ENCODE data around the gene TAF5L.
A peak's percentile ranks its signal among the peaks of the same experiment; 100 is the strongest.
"Not testable (repeated sequence)": the region's sequence is repeated elsewhere in the genome, so short reads cannot be mapped to it uniquely, and the experiment has no call there.

TAF5L gene

GRCh38 chr1:229608590-229608989, 17.3 kb downstream of the TAF5L start:
- no peak for DNase-seq

- DNase-seq = no peak
Measured at GRCh38 chr1:229607370-229607769, 18.6 kb downstream of the TAF5L start.

GRCh38 chr1:229603371-229604005, 22.4 kb downstream of the TAF5L start:
- DNase-seq = no peak

DNA sequence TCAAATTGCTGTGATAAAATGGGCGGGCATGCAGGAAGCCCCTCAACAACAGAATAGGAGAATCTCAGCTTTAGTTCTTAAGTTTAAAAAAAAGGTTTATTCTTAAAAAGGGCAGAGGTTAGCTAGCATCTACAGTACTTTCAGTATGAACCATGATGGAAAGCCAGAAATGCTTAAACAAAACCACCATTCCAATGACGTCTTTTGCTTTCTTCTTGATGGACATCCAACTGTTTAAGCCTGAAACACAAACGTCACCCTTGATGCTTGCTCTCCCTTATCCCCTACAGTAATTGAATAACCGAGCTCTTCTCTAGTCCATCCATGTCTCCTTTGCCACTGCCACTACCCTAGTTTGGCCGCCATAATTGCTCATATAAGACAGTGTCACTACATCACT, 25.7 kb downstream of the TAF5L start:
- no peak for DNase-seq

- DNase-seq = no peak
Measured at GRCh38 chr1:229599218-229599954, 26.5 kb downstream of the TAF5L start.

- DNase-seq = no peak
Measured at GRCh38 chr1:229597877-229598276, 28.0 kb downstream of the TAF5L start.

GRCh38 chr1:229596925-229597699, 28.8 kb downstream of the TAF5L start:
- peak in 4 of 58 donors; percentile 4 to 28 (median 20) for DNase-seq

DNA sequence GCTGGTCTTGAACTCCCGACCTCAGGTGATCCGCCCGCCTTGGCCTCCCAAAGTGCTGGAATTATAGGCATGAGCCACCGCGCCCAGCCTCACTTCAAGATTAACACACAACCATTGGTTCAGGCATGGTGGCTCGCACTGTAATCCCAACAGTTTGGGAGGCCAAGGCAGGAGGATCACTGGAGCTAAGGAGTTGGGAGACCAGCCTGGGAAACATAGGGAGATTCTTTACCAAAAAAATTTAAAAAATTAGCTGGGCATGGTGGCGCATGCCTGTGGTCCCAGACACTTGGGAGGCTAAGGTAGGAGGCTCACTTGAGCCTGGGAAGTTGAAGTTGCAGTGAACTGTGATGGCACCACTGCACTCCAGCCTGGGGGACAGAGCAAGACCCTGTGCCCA, 30.0 kb downstream of the TAF5L start:
- DNase-seq = not testable (repeated sequence)

DNA sequence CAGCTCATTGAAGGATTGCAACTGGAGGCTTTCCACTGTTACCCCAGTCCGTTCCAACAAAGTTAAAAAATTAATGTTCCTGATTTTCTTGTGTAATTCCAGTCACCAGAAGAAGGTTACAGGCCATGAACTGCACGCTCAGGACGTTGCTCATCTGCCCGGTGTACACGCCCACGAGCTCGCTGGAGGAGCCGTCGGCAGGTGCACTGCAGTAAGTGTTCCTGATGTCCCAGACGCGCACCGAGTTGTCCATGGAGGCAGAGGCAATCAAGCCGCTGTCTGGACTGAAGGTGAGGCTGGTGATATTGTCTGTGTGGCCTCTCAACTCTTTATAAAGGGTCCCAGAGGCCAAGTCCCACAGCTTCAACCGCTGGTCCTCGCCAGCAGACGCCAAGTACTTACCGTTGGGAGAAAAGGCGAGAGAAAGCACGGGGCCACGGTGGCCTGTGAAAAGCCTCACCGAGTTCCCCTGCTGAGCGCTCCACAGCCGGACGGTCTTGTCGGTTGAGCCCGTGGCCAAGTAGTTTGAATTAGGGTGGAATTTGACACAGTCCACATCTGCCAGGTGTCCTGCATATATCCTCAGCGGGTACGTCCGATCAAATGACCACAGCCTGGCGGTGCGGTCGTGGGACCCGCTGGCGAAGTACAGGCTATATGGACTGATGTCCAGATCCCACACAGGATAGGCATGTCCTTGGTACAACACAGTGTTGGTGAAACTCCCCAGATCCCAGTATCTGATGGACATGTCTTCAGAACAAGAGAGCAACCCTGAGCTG, 31.5 kb downstream of the TAF5L start:
- no peak for DNase-seq

DNA sequence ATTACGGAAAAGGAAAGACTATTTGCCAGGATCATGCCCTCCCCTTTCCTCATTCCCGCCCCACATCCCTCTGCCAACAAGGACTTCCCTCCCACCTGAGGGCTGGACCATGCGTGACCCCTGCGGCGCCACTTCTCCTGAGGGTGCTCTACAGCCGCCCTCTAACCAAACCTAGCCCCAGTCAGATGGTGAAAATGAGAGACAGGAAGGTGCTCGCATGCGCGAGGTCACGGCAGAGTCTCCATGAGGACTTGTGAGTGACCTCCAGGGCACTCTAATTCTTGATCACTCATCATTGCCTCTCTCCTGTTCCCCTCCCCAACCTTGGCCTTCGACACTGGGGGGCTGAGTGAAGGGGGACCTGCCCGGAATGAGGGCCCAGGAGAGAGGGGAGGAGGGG, 32.1 kb downstream of the TAF5L start:
- DNase-seq = no peak

DNA sequence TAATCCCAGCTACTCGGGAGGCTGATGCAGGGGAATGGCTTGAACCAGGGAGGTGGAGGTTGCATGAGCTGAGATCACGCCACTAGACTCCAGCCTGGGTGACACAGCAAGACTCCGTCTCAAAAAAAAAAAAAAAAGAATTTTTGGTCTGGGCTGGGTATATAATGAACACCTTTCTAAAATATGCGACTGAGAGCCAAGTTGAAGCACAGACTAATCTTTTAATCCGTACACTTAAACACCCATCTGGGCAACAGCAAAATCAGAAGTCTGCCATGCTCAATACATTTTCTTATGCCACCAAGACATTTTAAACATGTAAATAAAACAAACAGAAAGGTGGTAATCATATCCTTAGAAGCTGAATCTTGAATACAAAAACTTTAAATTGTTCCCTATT, 35.8 kb downstream of the TAF5L start:
- DNase-seq = no peak

DNA sequence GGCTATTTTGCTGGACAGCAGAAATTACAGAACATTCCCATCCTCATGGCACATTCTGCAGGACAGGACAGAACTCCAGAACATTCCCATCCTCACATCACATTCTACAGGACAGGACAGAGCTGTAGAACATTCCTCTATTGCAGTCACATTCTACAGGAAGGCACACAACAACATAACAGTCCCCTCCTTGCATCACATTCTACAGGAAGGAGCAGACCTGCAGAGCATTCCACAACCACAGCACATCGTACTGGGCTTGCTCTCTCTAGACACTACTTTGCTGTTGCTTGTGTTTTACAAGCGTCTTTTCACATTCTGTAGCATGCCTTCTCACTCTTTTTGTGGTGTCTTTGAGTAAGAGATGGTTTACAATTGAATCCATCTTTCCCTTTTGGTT, 40.6 kb downstream of the TAF5L start:
- no peak for DNase-seq

DNA sequence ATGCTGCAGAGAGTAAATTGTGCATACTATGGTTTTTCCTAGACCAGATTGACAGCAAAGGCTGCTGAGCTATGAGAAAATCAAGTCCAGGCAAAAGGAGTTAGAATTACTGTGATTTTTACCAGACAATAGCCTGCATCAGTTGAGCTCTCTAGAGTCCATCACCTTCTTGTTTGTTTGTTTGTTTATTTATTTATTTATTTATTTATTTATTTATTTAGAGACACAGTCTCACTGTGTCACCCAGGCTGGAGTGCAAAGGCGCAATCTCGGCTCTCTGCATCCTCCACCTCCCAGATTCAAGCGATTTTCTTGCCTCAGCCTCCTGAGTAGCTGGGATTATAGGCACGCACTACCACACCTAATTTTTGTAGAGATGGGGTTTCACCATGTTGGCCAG, 43.2 kb downstream of the TAF5L start:
- DNase-seq = no peak

- peak in 16 of 58 donors; percentile 6 to 47 (median 14) for DNase-seq
Measured at GRCh38 chr1:229582011-229582694, 43.8 kb downstream of the TAF5L start.

DNA sequence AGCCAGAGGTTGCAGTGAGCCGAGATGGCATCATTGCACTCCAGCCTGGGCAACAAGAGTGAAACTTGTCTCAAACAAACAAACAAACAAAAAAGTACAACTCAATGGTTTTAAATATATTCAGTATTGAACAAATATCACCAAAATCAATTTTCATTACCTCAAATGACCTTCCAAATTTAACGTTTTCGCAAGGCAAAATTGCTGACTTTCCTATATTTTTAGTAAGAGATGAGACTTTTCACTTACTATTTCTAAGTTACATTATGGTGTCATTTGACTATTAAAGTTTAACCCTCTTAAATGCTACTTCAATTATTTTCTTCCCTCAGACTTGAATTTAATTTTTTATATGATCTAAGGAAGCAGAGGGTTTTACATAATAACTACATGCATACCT, 44.4 kb downstream of the TAF5L start:
- DNase-seq = no peak

DNA sequence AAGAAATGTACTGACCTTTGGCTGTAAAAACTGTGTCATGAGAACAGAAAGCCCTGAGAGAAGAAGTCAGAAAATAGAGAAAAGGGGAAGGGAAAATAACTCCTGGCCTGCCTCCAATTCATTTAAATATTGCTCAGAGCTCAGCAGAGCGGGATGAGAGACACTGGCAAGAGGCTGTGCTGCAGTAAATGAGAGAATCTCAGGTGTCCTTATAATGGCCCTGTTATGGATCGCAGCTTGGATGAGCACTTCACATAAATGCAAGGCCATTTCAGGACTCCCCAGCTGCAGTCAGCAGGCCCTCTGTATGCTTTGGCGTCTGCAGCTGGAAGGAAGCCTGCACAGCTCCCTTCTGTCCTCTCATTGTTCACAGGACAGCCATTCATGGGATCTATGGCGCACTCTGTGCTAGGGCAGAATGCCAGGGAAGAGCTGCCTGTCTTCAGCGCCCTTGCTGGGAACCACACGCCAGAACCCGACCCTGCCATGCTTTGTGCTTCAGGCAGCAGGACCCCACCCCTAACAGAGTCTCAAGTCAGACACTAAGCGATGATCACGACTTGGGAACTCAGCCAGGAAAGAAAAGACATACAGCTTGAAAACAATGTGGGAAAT, 46.8 kb downstream of the TAF5L start:
- peak in 57 of 58 donors; percentile 16 to 94 (median 78) for DNase-seq

GRCh38 chr1:229578168-229579058, 47.5 kb downstream of the TAF5L start:
- DNase-seq = peak in 6 of 58 donors; percentile 5 to 61 (median 39)

GRCh38 chr1:229574679-229575442, 51.1 kb downstream of the TAF5L start:
- no peak for DNase-seq

DNA sequence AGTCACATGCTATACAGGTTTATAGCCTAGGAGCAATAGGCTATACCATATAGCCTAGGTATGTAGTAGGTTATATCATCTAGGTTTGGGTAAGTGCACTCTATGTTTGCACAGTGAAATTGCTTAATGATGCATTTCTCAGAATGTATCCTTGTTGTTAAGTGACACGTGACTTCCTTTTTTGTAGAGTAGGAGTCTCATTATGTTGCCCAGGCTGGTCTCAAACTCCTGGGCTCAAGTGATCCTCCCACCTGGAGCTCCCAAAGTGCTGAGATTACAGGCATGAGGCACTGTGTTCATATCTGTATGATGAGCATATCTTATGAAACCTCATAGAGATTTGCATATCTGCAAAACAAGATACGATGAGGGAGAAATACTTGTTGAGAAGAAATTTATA, 53.6 kb downstream of the TAF5L start:
- DNase-seq = no peak

Data from anterior cingulate cortex (tissue), 58 donors.